HG02571 (cell line): ENCODE data around the gene NDUFS5.
"Not testable (repeated sequence)": the region's sequence is repeated elsewhere in the genome, so short reads cannot be mapped to it uniquely, and the experiment has no call there.

Experiments used
- ATAC-seq: cut with Tn5 transposase; IDR thresholded peaks from one replicate; pipeline ENCODE4 v1.9.1; 2021; ENCODE audit warnings: mild to moderate bottlenecking, moderate library complexity; ENCODE audit not compliant: unreplicated experiment

Gene NDUFS5

DNA sequence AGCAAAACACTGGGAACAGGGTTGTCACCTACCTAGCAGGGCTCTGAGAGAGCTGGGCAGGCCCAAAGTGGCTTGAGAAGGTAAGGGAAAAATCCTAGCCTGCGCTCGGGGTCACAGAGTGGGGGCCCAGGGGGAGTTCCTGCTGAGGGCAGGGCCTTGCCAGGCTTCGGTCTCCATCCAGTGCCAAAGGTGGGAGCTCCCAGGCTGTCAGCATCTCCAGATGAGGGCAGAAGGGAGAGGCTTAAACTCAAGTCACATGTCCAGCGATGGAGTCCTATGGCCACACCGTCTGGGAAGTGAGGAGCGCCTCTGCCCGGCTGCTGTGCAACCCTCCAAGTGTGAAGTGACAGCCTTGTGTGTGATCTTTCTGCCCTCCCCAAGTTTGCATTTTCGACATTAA is 11.2 kb upstream of the NDUFS5 start:
- not testable (repeated sequence) for ATAC-seq

DNA sequence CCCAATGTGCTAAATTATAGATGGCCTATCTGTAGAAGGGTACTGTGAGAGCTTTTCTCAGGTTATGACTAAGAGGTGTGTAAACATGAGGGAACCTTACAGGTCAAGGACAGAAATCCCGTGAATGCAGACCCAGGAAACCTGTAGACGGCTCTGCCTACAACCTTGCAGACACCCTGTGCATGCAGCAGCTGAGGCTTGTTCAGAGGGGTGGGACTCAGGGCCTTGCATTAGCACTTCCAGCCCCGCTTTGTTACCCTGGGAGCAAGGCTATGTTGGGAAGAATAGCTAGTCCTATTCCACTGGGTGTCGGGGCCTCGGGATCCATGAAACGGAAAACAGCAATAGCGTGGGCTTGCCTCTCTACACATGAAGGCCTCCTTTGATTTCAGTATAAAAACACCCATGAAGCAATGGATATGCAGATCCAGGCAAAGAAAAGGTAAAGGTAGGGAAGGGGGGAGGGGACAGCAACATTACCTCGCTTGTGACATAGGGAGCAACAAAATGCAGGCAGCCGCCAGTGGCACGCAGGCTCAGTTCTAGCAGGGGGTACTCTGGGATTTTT is 9.5 kb upstream of the NDUFS5 start:
- no peak for ATAC-seq

DNA sequence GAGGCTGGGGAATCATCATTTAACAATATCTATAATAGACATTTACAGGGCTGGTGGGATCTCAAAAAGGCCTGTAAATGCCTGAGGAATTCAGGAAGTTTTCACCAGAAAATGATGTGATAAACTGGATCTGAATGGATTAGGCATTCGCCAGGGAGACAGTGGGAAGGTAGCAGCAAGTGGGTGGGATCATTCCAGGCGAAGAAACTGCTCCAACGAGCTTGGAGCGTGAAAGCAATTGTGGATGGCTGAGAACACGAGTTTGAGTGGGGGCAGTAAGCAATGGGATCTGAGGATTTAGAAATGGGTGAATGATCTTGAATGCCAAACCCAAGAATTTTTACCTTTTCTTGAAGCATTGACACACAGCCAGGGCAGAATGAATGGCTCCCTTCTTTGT is 8.9 kb upstream of the NDUFS5 start:
- no peak for ATAC-seq

- ATAC-seq = not testable (repeated sequence)
Measured at GRCh38 chr1:39020494-39020893, 5.7 kb upstream of the NDUFS5 start.

- no peak for ATAC-seq
Measured at GRCh38 chr1:39021426-39021825, 4.7 kb upstream of the NDUFS5 start.

DNA sequence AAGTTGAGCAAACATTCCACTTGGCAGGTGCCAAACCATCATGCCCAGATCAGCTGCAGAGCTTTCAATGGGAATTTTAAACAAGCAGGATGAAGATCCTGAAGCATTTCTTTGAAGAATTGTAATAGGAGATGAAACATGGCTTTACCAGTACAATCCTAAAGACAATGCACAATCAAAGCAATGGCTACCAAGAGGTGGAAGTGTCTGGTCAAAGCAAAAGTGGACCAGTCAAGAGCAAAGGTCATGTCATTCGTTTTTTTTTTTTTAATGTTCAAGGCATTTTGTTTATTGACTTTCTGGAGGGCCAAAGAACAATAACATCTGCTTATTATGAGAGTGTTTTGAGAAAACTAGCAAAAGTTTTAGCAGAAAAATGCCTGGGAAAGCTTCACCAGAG is 3.0 kb upstream of the NDUFS5 start:
- no peak for ATAC-seq

- ATAC-seq = no peak
Measured at GRCh38 chr1:39026866-39027507, 837 bp downstream of the NDUFS5 start.

- ATAC-seq = no peak
Measured at GRCh38 chr1:39034114-39034654, 8.0 kb downstream of the NDUFS5 start.

GRCh38 chr1:39036678-39037077 is 10.5 kb downstream of the NDUFS5 start:
- no peak for ATAC-seq

GRCh38 chr1:39043513-39043912 is 17.4 kb downstream of the NDUFS5 start:
- no peak for ATAC-seq

DNA sequence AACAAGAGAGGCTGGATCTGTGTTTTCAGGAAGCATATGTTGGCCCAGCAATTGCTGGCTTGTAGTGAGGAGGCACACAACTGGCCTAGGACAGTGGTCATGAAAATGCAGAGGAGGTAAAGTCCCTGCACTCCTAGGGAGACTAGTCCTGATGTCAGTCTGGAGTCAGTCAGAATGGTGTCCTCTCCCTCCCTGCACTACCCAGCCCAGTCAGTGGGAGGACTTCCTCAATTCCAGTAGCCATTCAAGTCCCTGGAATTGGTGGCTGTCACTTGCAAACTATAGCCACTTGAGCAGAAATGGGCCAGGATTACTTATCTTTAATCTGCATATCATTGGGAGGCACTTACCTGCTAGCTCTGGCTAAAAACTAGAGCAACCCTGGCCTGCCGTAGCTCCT is 18.6 kb downstream of the NDUFS5 start:
- no peak for ATAC-seq

DNA sequence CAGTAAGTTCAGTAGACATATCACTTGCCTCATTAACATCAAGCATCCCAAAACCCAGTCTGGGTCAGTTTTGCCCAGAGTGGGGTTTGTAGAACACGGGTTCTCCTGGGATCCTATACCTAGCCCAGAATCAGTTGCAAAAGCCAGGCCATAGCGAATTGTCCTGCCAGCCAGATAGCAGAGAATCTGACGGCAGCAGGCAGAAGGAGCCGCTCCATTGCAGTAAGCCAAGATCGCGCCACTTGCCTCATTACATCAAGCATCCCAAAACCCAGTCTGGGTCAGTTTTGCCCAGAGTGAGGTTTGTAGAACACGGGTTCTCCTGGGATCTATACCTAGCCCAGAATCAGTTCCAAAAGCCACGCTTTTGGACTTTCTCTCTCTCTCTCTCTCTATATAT is 19.1 kb downstream of the NDUFS5 start:
- ATAC-seq = no peak

DNA sequence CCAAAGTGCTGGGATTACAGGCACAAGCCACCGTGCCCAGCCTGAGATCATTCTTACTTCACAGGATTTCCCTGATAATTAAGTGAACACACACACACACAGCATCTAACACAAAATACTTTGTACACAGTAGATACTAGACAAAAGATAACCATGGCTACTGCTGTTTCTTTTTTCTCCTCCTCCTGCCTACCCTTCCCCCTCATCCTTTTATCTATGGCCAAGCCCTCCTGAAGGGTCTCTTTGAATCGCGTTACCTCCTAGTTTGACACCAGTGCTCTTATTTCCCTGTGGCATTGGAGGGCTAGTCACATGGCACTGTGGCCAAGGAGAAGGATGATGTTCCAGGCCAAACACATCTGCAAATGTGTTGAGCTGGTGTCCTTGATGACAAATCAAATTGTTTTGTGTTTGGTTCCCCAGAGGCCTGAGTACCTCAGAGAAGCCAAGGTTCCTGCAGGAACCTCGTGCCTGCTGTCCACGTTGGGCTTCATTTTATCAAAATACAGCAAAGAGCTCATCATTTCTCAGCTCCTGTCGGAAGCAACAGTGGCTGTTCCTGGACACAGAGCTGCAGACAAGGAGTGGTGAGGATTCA is 20.6 kb downstream of the NDUFS5 start:
- ATAC-seq = no peak

DNA sequence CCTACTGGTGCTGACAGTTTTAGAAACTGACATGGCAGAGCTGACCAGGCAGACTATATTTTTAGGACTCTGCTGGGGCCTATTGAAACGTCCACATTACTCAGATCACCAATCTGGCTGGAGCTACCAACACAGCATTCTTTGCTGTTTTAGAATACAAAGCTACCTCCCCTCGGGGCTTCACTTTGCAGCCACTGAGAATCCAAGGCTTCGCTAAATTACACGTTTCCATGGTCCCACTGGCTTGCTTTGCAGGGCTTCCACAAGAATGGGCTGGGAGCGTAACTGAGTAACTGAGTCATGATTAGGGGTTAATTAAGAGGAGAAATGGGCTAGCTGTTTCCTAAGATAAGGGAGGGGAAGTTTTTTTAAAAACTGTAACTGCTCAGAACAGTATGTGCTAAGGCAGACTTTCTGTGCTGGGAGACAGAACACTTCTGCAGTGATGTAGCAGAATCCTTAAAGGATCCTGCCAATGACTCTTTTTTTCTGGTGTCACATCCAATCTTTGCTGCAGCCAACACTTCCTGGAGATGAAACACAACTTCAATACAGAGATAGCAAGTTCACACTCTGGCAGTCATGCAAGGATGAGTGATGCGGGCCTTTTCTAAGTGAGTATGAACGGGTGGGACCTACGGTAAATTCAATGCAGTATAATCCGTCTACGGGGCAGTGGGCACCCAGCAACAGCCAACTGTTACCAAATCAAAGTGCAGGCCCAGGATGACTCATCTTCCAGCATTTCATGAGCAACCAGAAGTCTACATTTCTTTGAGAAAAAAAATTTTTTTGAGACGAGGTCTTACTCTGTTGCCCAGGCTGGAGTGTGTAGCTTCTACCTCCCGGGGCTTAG is 21.5 kb downstream of the NDUFS5 start:
- ATAC-seq = no peak

GRCh38 chr1:39048745-39049370 is 22.7 kb downstream of the NDUFS5 start:
- ATAC-seq = no peak

DNA sequence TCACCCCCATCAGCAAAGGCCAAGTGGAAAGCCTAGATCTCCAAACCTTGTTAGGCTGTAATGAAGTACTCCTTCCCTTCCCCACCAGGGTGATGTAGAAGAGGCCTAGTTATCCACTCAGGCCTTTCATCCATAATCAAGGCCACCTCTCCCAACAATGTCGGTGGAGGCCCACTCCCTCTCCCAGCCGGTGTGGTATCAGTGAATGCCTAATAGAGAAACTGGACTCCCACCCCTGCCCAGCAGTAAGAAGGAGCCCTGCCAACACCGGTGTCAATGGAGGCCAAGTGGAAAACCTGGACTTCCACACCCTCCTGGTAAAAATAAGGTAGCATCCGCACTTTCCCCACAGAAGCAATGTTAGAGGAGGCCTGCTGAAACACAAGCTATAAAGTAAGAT is 23.9 kb downstream of the NDUFS5 start:
- no peak for ATAC-seq

GRCh38 chr1:39051193-39051850 is 25.2 kb downstream of the NDUFS5 start:
- ATAC-seq = not testable (repeated sequence)

- ATAC-seq = no peak
Measured at GRCh38 chr1:39051956-39052355, 25.8 kb downstream of the NDUFS5 start.

DNA sequence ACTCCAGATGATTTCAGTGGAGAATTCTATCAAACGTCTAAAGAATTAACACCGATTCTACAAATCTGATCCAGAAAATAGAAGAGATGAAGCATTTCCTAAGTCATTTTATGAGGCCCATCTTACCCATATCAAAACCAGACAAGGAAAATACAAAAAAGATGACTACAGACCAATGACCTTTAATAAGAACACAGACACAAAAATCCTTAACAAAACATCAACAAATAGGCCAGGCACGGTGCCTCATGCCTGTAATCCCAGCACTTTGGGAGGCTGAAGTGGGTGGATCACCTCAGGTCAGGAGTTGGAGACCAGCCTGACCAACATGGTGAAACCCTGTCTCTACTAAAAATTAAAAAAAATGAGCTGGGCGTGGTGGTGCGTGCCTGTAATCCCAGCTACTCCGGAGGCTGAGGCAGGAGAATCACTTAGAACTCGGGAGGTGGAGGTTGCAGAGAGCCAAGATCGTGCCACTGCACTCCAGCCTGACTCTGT is 29.1 kb downstream of the NDUFS5 start:
- ATAC-seq = not testable (repeated sequence)

DNA sequence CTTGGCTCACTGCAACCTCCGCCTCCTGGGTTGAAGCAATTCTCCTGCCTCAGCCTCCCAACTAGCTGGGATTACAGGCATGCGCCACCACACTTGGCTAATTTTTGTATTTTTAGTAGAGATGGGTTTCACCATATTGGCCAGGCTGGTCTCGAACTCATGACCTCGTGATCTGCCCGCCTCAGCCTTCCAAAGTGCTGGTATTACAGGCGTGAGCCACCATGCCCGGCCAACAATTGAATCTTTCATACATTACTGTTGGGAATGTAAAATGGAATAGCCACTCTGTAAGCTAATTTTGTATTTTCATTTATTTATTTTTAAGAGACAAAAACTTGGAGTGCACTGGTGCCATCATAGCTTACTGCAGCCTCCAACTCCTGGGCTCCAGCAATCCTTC is 35.4 kb downstream of the NDUFS5 start:
- ATAC-seq = not testable (repeated sequence)
